HEK293 (cell line): Measurements from ENCODE around the gene UPF2.

Source experiments
- CTCF ChIA-PET: fragments of 350-600 bp; formaldehyde crosslinking; extraction: SDS; loops from one replicate; lab custom pipeline; 2021; ENCODE audit warnings: antibody characterized with exemption; lab: Yijun Ruan, JAX
- POLR2A ChIA-PET: fragments of 300-600 bp; formaldehyde crosslinking; extraction: SDS; loops from one replicate; lab custom pipeline; 2020; ENCODE audit warnings: antibody characterized with exemption, inconsistent platforms; lab: Yijun Ruan, JAX
- H3K27ac ChIP-seq: fragments of 200-500 bp; sonication (Bioruptor generic); 2 replicates; pipeline ENCODE4 v1.5.1; 2014; ENCODE audit warnings: low read depth, low read length, control low read depth, inconsistent platforms; ENCODE audit errors: extremely low read depth
- H3K36me3 ChIP-seq, 2 experiments: fragments of 200-500 bp in 1 of 2; sonication (Bioruptor generic) in 1 of 2; 1 replicate in 1 of 2; 2 replicates in 1 of 2; pipeline ENCODE4 v1.5.1; 2014 to 2017; ENCODE audit warnings: inconsistent platforms in 2 of 2, low read length in 2 of 2; ENCODE audit not compliant: control insufficient read depth in 2 of 2, insufficient read depth in 1 of 2
- H3K4me1 ChIP-seq: fragments of 200-500 bp; sonication (Bioruptor generic); 2 replicates; pipeline ENCODE4 v1.5.1; 2014; ENCODE audit warnings: mild to moderate bottlenecking, low read length, inconsistent platforms; ENCODE audit not compliant: control insufficient read depth, insufficient read depth
- H3K4me3 ChIP-seq: 2 replicates; pipeline ENCODE4 v1.5.1; 2011; ENCODE audit warnings: low read depth, mild to moderate bottlenecking, control low read depth, low read length, moderate library complexity
- H3K9me3 ChIP-seq: fragments of 200-500 bp; sonication (Bioruptor generic); 2 replicates; pipeline ENCODE4 v1.5.1; 2014; ENCODE audit warnings: low read depth, low read length, inconsistent platforms; ENCODE audit not compliant: control insufficient read depth, insufficient read depth
- HOXA7 ChIP-seq: sonication (generic); formaldehyde crosslinking; IDR thresholded peaks from 2 replicates; pipeline ENCODE4 v1.8.1; 2022; ENCODE audit warnings: missing genetic modification reagents, borderline replicate concordance
- KLF16 ChIP-seq: fragments of 450-650 bp; formaldehyde crosslinking; IDR thresholded peaks from 2 replicates; pipeline ENCODE4 v1.5.1; 2017; ENCODE audit warnings: missing biosample characterization, missing genetic modification characterization
- ZBTB48 ChIP-seq: fragments of 450-650 bp; formaldehyde crosslinking; IDR thresholded peaks from 2 replicates; pipeline ENCODE4 v1.5.1; 2016; ENCODE audit warnings: missing biosample characterization, missing genetic modification characterization
- ZEB2 ChIP-seq: fragments of 450-650 bp; formaldehyde crosslinking; IDR thresholded peaks from 2 replicates; pipeline ENCODE4 v1.5.1; 2016; ENCODE audit warnings: missing biosample characterization, missing genetic modification characterization
- ZNF354C ChIP-seq: fragments of 450-650 bp; formaldehyde crosslinking; IDR thresholded peaks from 2 replicates; pipeline ENCODE4 v1.5.1; 2016; ENCODE audit warnings: missing biosample characterization, missing genetic modification characterization, low read depth, borderline replicate concordance
- ZNF571 ChIP-seq: fragments of 450-650 bp; formaldehyde crosslinking; IDR thresholded peaks from 2 replicates; pipeline ENCODE4 v1.5.0; 2017; ENCODE audit warnings: missing biosample characterization, missing genetic modification characterization
- ZNF580 ChIP-seq: fragments of 450-650 bp; formaldehyde crosslinking; IDR thresholded peaks from 2 replicates; pipeline ENCODE4 v1.5.1; 2016; ENCODE audit warnings: missing biosample characterization, missing genetic modification characterization
- ZNF629 ChIP-seq: fragments of 450-650 bp; formaldehyde crosslinking; IDR thresholded peaks from 2 replicates; pipeline ENCODE4 v1.5.1; 2017; ENCODE audit warnings: missing biosample characterization, missing genetic modification characterization
- ZNF660 ChIP-seq: fragments of 450-650 bp; IDR thresholded peaks from 2 replicates; pipeline ENCODE4 v1.5.1; 2018; ENCODE audit warnings: missing biosample characterization, mild to moderate bottlenecking, missing genetic modification characterization
- ZNF830 ChIP-seq: fragments of 450-650 bp; IDR thresholded peaks from 2 replicates; pipeline ENCODE4 v1.5.0; 2018; ENCODE audit warnings: missing biosample characterization, missing genetic modification characterization, low read depth, mild to moderate bottlenecking, moderate library complexity
- TF ChIP-seq, protein P1 (sequence below): fragments of 450-650 bp; IDR thresholded peaks from 2 replicates; pipeline ENCODE4 v1.5.1; 2018; ENCODE audit warnings: missing biosample characterization, mild to moderate bottlenecking, missing genetic modification characterization
- TF ChIP-seq, protein P2 (sequence below): fragments of 450-650 bp; formaldehyde crosslinking; IDR thresholded peaks from 2 replicates; pipeline ENCODE4 v1.5.1; 2016; ENCODE audit warnings: missing biosample characterization, missing genetic modification characterization
- TF ChIP-seq, protein P3 (sequence below): fragments of 450-650 bp; formaldehyde crosslinking; IDR thresholded peaks from 2 replicates; pipeline ENCODE4; 2016; ENCODE audit warnings: missing biosample characterization, missing genetic modification characterization
- TF ChIP-seq, protein P4 (sequence below): fragments of 450-650 bp; formaldehyde crosslinking; IDR thresholded peaks from 2 replicates; pipeline ENCODE4 v1.5.1; 2016; ENCODE audit warnings: missing biosample characterization, missing genetic modification characterization
- TF ChIP-seq, protein P5 (sequence below): fragments of 450-650 bp; formaldehyde crosslinking; IDR thresholded peaks from 2 replicates; pipeline ENCODE4 v1.5.1; 2016; ENCODE audit warnings: missing biosample characterization, missing genetic modification characterization

The UPF2 gene

GRCh38 chr10:12050528-12050927, 7.9 kb upstream of the UPF2 start:
- Histone ChIP-seq H3K27ac (no peak overlapping the region), H3K9me3 (no peaks in the 10 kb centered on the region), H3K4me3 (no peak overlapping the region), H3K4me1 (no peaks in the 10 kb centered on the region; the same call in 1 of the 2 replicates), H3K36me3 (no peaks in the 10 kb centered on the region; a peak in 1 of 3 replicates)
- POLR2A ChIA-PET, result no interaction called here
- CTCF ChIA-PET, result interaction anchor here (0.8 to 1.2 kb wide), 2 partner anchors 54 to 268 kb away, joined by 3 to 5 read pairs; no protein-coding TSS in a partner anchor
- TF ChIP-seq ZNF354C, result no peak
- TF ChIP-seq ZNF660 (tag by site-specific recombination), result no peak
- TF ChIP-seq, protein P1, sequence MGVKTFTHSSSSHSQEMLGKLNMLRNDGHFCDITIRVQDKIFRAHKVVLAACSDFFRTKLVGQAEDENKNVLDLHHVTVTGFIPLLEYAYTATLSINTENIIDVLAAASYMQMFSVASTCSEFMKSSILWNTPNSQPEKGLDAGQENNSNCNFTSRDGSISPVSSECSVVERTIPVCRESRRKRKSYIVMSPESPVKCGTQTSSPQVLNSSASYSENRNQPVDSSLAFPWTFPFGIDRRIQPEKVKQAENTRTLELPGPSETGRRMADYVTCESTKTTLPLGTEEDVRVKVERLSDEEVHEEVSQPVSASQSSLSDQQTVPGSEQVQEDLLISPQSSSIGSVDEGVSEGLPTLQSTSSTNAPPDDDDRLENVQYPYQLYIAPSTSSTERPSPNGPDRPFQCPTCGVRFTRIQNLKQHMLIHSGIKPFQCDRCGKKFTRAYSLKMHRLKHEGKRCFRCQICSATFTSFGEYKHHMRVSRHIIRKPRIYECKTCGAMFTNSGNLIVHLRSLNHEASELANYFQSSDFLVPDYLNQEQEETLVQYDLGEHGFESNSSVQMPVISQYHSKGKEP (tag by site-specific recombination), result no peak
- no peak for TF ChIP-seq ZBTB48 (tag by site-specific recombination)
- TF ChIP-seq HOXA7, result no peak
- TF ChIP-seq ZNF571 (tag by site-specific recombination), result no peak
- TF ChIP-seq ZNF580 (tag by site-specific recombination), result no peak
- TF ChIP-seq, protein P2, sequence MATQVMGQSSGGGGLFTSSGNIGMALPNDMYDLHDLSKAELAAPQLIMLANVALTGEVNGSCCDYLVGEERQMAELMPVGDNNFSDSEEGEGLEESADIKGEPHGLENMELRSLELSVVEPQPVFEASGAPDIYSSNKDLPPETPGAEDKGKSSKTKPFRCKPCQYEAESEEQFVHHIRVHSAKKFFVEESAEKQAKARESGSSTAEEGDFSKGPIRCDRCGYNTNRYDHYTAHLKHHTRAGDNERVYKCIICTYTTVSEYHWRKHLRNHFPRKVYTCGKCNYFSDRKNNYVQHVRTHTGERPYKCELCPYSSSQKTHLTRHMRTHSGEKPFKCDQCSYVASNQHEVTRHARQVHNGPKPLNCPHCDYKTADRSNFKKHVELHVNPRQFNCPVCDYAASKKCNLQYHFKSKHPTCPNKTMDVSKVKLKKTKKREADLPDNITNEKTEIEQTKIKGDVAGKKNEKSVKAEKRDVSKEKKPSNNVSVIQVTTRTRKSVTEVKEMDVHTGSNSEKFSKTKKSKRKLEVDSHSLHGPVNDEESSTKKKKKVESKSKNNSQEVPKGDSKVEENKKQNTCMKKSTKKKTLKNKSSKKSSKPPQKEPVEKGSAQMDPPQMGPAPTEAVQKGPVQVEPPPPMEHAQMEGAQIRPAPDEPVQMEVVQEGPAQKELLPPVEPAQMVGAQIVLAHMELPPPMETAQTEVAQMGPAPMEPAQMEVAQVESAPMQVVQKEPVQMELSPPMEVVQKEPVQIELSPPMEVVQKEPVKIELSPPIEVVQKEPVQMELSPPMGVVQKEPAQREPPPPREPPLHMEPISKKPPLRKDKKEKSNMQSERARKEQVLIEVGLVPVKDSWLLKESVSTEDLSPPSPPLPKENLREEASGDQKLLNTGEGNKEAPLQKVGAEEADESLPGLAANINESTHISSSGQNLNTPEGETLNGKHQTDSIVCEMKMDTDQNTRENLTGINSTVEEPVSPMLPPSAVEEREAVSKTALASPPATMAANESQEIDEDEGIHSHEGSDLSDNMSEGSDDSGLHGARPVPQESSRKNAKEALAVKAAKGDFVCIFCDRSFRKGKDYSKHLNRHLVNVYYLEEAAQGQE (tag by site-specific recombination), result no peak

DNA sequence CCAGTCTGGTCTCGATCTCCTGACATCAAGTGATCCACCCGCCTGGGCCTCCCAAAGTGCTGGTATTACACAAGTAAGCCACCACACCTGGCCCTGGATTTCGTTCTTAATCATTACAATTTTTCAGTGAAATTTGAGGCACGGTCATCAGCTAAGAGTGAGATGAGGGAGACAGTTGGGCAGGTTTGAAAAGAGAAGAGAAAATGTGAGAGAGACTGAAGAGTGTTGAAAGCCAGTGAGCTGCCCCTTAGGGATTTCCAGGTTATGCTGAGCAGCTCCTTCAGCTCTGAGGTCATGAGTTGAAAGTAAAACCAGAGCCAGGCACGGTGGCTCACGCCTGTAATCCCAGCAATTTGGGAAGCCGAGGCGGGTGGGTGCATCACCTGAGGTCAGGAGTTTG, 5.9 kb upstream of the UPF2 start:
- Histone ChIP-seq H3K9me3 (no peaks in the 10 kb centered on the region), H3K4me1 (peaks cover 1% of the 10 kb centered on the region), H3K36me3 (no peaks in the 10 kb centered on the region; a peak in 1 of 3 replicates), H3K4me3 (no peak overlapping the region), H3K27ac (no peak overlapping the region)
- CTCF ChIA-PET, result no interaction called here
- TF ChIP-seq, protein P3, sequence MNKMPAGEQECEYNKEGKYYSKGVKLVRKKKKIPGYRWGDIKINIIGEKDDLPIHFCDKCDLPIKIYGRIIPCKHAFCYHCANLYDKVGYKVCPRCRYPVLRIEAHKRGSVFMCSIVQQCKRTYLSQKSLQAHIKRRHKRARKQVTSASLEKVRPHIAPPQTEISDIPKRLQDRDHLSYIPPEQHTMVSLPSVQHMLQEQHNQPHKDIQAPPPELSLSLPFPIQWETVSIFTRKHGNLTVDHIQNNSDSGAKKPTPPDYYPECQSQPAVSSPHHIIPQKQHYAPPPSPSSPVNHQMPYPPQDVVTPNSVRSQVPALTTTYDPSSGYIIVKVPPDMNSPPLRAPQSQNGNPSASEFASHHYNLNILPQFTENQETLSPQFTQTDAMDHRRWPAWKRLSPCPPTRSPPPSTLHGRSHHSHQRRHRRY, result no peak
- TF ChIP-seq ZNF830 (tag by site-specific recombination), result no peak
- no peak for TF ChIP-seq ZEB2 (tag by site-specific recombination)
- no peak for TF ChIP-seq ZNF629 (tag by site-specific recombination)
- TF ChIP-seq, protein P4, sequence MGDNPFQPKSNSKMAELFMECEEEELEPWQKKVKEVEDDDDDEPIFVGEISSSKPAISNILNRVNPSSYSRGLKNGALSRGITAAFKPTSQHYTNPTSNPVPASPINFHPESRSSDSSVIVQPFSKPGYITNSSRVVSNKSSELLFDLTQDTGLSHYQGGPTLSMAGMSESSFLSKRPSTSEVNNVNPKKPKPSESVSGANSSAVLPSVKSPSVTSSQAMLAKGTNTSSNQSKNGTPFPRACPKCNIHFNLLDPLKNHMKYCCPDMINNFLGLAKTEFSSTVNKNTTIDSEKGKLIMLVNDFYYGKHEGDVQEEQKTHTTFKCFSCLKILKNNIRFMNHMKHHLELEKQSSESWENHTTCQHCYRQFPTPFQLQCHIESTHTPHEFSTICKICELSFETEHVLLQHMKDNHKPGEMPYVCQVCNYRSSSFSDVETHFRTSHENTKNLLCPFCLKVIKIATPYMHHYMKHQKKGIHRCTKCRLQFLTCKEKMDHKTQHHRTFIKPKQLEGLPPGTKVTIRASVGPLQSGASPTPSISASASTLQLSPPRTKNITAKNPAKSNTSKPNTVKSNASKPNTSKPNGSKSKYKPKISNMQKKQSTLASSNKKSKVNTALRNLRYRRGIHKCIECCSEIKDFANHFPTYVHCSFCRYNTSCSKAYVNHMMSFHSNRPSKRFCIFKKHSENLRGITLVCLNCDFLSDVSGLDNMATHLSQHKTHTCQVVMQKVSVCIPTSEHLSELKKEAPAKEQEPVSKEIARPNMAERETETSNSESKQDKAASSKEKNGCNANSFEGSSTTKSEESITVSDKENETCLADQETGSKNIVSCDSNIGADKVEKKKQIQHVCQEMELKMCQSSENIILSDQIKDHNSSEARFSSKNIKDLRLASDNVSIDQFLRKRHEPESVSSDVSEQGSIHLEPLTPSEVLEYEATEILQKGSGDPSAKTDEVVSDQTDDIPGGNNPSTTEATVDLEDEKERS (tag by site-specific recombination), result no peak
- TF ChIP-seq, protein P5, sequence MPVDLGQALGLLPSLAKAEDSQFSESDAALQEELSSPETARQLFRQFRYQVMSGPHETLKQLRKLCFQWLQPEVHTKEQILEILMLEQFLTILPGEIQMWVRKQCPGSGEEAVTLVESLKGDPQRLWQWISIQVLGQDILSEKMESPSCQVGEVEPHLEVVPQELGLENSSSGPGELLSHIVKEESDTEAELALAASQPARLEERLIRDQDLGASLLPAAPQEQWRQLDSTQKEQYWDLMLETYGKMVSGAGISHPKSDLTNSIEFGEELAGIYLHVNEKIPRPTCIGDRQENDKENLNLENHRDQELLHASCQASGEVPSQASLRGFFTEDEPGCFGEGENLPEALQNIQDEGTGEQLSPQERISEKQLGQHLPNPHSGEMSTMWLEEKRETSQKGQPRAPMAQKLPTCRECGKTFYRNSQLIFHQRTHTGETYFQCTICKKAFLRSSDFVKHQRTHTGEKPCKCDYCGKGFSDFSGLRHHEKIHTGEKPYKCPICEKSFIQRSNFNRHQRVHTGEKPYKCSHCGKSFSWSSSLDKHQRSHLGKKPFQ (tag by site-specific recombination), result no peak
- TF ChIP-seq KLF16 (tag by site-specific recombination), result no peak
- POLR2A ChIA-PET, result interaction anchor here (1.7 kb wide), 1 partner anchor 22 kb away, joined by 3 read pairs; no protein-coding TSS in a partner anchor
